GM21528 (cell line): ENCODE data around the gene CPAMD8.
A peak's percentile ranks its signal among the peaks of the same experiment; 100 is the strongest.

ENCODE experiments used
- ATAC-seq: cut with Tn5 transposase; IDR thresholded peaks from one replicate; pipeline ENCODE4 v1.9.1; 2021; ENCODE audit warnings: mild to moderate bottlenecking, moderate library complexity; ENCODE audit not compliant: unreplicated experiment, low FRiP score

The CPAMD8 gene

DNA sequence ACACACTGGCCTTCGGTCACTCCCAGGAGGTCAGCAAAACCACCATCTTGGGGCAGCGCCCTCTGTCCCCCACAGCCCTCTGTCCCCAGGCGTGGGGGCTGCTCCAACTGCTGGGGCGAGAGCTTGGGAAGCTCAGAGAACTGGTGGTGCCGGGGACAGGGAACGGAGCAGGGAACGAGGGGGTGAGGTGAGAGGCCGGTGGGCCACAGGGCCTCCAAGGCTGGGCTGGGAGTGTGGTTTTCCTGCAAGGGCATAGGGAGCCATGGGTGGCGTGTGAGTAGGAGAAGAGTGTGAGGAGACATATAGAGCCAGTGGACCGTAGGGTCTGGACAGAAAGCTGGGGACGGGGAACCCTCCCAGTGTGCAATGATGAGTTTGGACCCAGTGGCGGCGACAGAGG, 103.7 kb downstream of the CPAMD8 start:
- no peak for ATAC-seq

DNA sequence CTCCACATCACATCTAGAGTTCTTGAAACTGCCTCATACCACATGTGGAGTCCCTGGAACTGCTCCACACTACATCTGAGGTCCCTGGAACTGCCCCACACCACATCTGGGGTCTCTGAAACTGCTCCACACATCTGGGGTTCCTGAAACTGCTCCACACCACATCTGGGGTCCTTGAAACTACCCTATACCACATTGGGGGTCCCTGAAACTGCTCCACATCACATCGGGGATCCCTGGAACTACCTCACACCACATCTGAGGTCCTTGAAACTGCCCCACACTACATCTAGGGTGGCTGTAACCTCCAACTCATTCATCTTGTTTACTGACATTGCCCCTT, 104.0 kb downstream of the CPAMD8 start:
- ATAC-seq: no peak

DNA sequence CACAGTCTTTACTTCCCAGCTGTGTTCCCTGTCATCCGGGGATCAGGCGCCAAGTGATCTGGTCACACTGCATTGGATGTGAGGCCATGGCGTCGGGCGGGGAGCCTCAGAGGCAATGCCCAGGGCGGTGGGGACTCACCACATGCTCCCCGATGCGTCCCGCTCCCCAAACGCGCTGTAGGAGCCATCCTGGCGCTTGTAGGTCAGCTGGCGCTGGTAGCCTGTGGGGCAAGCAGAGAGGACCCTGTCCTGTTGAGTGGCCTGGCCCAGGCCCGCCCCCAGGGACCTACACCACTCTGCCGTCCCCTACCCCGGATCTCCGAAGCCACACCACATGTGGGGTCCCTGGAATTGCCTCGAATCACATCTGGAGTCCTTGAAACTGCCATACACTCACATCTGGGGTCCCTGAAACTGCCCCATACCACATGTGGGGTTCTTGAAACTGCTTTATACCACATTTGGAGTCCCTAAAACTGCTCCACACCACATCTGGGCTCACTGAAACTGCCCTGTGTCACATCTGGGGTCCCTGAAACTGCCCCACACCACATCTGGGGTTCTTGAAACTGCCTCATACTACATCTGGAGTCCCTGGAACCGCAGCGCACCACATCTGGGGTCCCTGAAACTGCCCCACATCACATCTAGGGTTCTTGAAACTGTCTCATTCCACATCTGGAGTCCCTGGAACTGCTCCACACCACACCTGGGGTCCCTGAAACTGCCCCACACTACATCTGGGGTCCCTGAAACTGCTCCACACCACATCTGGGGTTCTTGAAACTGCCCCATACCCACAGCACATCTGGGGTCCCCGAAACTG, 104.6 kb downstream of the CPAMD8 start:
- ATAC-seq: no peak

GRCh38 chr19:16920816-16921529, 105.6 kb downstream of the CPAMD8 start:
- ATAC-seq: no peak

- no peak for ATAC-seq
Observed at GRCh38 chr19:16919496-16919895, 107.1 kb downstream of the CPAMD8 start.

DNA sequence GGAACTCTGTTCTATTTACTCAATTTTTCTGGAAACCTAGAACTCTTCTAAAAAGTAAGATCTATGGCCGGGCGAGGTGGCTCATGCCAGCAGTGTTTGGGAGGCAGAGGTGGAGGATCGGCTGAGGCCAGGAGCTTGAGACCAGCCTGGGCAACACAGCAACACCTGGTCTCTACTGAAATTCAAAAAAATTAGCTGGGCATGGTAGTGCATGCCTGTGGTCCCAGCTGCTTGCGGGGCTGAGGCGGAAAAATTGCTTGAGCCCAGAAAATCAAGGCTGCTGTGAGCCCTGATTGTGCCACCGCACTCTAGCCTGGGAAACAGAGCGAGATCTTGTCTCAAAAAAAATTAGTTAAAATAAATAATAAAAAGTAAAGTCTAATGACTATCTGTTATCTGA, 109.2 kb downstream of the CPAMD8 start:
- no peak for ATAC-seq

DNA sequence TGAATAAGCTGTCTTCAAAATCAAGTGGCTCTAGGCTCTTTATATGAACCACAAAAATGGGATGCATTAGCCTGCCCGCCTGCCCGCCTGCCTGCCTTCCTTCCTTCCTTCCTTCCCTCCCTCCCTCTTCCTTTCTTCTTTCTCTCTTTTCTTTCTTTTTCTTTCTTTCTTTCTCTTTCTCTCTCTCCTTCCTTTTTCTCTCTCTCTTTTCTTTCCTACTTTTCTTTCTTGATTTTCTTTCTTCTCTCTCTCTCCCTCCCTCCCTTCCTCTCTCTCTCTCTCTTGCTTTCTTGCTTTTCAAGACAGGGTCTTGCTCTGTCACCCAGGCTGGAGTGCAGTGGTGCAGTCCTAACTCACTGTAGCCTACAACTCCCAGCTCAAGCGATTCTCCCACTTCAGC, 110.9 kb downstream of the CPAMD8 start:
- ATAC-seq: no peak

DNA sequence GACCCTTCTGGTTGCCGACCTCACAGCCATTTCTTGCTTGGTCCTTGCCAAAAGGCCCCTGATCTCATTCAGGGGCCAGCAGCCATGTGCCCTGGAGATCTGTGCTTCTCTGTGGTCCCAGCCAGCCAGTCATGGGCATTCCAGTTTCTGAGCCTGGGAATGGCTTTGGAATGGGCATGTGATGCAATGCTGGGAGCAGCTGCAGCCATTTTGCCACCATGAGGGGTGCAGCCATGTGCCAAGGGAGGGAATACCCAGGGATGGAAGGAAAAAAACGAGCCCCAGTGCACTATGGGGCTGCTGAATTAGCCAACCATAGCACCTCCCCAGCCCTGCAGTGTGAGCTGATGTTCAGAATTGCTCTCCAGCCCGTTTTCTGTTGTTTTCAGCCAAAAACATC, 111.5 kb downstream of the CPAMD8 start:
- ATAC-seq: no peak

DNA sequence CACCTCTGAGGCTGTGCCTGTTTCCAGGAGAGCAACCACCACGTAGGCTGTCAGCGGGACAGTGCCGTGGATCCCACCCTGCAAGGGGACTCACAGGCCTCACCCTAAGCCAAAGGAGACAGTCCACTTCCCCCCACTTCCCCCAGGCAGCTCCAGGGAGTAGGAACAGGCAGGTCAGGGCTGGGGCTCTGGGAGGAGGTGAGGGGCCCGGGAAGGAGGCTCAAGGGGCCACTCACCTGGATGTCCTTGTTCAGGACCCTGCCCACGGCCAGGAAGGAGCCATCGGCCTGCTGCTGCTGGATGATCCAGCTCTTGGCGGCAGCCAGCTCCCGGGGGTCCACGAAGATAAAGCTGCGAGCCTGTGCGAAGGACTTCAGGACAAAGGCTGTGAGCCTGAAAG, 112.2 kb downstream of the CPAMD8 start:
- no peak for ATAC-seq

- no peak for ATAC-seq
Observed at GRCh38 chr19:16912780-16913179, 113.8 kb downstream of the CPAMD8 start.

- ATAC-seq: no peak
Observed at GRCh38 chr19:16911046-16911445, 115.6 kb downstream of the CPAMD8 start.

GRCh38 chr19:16908759-16909158, 117.9 kb downstream of the CPAMD8 start:
- ATAC-seq: no peak

- no peak for ATAC-seq
Observed at GRCh38 chr19:16904599-16904998, 122.0 kb downstream of the CPAMD8 start.

- no peak for ATAC-seq
Observed at GRCh38 chr19:16903347-16903746, 123.3 kb downstream of the CPAMD8 start.

GRCh38 chr19:16902545-16902944, 124.1 kb downstream of the CPAMD8 start:
- no peak for ATAC-seq

DNA sequence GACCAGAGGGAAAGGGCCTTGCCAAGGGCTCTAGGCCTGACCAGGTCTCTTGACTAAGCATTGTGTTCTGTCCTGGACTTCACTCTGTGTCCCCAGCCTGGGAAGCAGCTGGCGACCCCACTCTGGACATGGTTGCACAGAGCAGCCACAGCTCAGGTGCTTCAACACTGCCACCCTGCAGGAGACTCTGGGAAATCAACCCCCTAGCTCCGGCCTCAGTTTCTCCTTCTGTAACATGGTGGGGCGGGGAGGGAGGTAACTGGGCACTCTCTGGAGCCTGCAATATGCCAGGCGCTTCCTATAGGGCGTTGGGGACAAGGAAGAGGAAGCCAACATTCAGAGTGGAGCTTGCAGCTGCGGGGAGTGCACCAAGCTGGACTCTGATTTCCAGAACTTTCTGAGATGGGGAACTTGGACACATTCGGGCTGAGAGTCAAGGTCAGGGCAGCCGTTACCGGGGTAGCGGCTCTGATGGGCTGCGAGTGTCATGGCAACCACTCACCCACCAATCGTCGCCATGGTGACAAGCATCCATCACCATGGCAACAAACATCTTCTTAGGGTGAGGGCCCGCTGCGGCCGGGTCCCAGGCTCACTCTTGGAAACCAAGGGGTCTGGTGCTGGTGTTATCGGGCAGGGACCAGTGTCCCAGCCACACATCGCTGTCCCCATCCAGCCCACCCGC, 125.0 kb downstream of the CPAMD8 start:
- no peak for ATAC-seq

DNA sequence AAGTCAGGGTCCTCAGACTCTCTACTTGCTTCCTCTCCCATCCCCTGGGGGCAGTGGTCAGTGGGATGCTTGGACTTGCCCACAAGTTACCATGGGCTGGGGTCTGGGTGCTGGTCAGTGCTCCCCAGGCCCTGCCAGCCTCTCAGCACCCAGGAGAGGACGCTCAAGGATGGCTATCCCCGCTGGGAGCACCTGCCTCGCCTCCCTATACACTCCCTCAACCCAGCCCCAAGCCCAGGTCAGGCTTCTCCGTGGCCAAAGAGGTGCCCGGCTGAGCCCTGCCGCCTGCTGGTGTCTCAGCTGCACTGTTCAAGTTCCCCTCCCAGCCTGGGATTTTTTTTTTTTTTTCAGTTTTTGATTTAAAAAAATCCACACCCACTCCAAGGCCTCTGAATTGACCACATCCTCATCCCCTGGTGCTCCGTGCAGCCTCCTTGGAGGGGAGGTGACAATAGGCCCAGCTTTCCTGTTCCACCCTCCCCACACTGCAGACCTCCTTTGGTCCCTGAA, 127.0 kb downstream of the CPAMD8 start:
- no peak for ATAC-seq

DNA sequence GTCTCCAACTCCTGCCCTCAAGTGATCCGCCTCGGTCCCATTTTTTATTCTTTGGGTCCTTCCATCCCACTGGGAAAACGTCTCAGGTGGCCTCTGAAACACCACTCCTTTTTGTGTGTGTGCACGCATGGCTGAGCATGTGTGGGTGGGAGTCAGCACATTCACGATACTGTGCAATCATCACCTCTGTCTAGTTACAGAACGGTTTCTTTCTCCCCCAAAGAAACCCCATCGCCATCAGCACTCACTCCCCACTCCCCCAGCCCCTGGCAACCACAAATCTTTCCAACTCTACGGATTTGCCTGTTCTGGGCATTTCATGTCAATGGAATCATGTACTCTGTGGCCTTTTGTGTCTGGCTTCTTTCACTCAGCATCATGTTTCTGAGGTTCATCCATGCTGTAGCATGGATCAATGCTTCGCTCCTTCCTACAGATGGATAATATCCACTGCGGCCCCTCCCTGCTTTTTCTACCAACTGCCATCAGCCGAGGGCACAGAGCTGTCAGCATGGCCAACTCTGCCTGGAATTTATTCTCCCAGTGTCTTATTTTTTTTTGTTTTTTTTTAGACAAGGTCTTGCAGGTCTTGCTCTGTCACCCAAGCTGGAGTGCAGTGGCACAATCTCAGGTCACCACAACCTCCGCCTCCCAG, 128.1 kb downstream of the CPAMD8 start:
- ATAC-seq: no peak

DNA sequence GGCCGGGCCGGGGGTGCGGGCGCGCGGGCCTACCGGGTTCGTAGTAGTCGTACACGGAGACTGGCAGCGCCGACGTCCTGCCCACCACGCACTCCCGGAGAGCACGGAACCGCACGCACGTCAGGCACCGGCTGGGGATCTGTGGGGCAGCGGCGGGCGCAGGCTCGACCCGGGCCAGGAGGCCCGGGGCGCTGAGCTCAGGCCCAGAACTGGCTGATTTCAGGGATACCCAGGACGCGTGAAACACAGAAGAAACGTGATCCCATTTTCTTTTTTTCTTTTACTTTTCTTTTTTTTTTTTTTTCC, 128.8 kb downstream of the CPAMD8 start:
- no peak for ATAC-seq

DNA sequence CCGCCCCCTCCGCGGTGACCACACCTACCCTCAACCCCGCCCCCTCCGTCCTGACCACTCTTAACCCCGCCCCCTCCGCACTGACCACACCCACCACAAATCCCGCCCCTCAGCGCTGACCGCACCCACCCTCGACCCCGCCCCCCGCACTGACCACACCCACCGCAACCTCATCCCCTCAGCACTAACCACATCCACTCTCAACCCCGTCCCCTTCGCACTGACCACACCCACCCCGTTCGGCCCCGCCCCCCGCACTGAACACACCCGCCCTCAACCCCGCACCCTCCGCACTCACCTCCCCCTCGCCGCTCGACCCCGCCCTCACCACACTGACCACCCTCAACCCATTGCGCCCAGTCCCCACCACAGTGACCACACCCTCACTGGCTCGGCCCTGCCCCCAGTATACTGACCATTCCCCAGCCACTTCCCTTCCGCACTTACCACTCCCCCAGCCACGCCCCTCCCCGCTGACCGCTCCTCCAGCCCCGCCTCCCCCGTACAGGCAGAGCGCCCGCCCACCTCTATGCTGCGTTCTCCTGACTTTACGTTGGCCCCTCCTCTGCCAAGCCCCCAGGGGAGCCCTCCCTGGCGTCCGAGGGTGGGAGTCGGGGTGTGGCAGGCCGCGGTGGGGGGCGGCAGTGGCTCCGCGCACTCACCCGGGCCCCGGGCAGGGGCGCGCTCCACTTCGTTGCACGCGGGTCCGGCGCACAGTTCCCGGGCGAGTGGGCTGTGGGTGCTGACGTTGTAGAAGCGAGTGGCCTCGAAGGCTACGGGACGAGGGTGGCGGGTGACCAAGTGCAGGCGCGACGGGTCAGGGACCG, 129.4 kb downstream of the CPAMD8 start:
- ATAC-seq: peak; percentile 45
